GM23338 (cell line): ENCODE measurements around the gene DCLK1.

Source experiments
- CTCF ChIP-seq, 2 experiments: fragments of 200-600 bp in 1 of 2; sonication (generic) in 1 of 2; conservative IDR thresholded peaks; 2 replicates each; pipeline versions ENCODE4 v1.5.1 to v1.6.1; 2016 to 2017; ENCODE audit warnings: antibody characterized with exemption in 2 of 2, low read depth in 2 of 2, mild to moderate bottlenecking in 2 of 2, moderate library complexity in 1 of 2
- EZH2 ChIP-seq: fragments of 200-600 bp; sonication (generic); IDR thresholded peaks from one replicate; pipeline ENCODE4 v1.8.0; 2017; ENCODE audit warnings: antibody characterized with exemption, mild to moderate bottlenecking, low read depth; ENCODE audit not compliant: unreplicated experiment
- EZH2phosphoT487 ChIP-seq: fragments of 200-600 bp; sonication (generic); IDR thresholded peaks from one replicate; pipeline ENCODE4 v1.8.1; 2018; ENCODE audit warnings: antibody characterized with exemption; ENCODE audit not compliant: unreplicated experiment
- POLR2AphosphoS5 ChIP-seq: IDR thresholded peaks from 2 replicates; pipeline ENCODE4 v1.6.1; 2016; ENCODE audit warnings: antibody characterized with exemption, low read depth
- REST ChIP-seq: IDR thresholded peaks from one replicate; pipeline ENCODE4 v1.6.1; 2018; ENCODE audit warnings: antibody characterized with exemption; ENCODE audit not compliant: unreplicated experiment

- TF ChIP-seq EZH2 (no peak), POLR2AphosphoS5 (no peak), CTCF (conservative IDR thresholded peaks at IDR 0.05; ENCODE audit: low read depth in 2 of 2) (no peak), REST (no peak), EZH2phosphoT487 (no peak)
Observed at GRCh38 chr13:35860661-35861060, 270.5 kb downstream of the DCLK1 start.
